Upper lobe of right lung (tissue), 1 donor: ENCODE results near the gene CD164L2. TPM values are rescaled to one million over a fixed set of nuclear protein-coding genes. Genes with fewer than 3 reads are reported as not detected.
A peak's percentile ranks its signal among the peaks of the same experiment; 100 is the strongest.

Experiments used
- ATAC-seq: fragments of 200-7000 bp; cut with Tn5 transposase; one replicate; pipeline ENCODE4 v1.9.1; 2020; ENCODE audit warnings: mild to moderate bottlenecking, moderate library complexity
- DNase-seq: peaks from one replicate; pipeline ENCODE4 v3.0.0-alpha.2; 2020
- H3K27ac ChIP-seq: fragments of 200-600 bp; one replicate; pipeline ENCODE4 v1.8.0; 2022
- H3K27me3 ChIP-seq: fragments of 200-600 bp; one replicate; pipeline ENCODE4 v1.8.0; 2022; ENCODE audit warnings: mild to moderate bottlenecking
- H3K36me3 ChIP-seq: fragments of 200-600 bp; one replicate; pipeline ENCODE4 v1.8.0; 2022
- H3K4me1 ChIP-seq: fragments of 200-600 bp; one replicate; pipeline ENCODE4 v1.8.0; 2022
- H3K4me3 ChIP-seq: fragments of 200-600 bp; one replicate; pipeline ENCODE4 v1.8.0; 2022; ENCODE audit warnings: mild to moderate bottlenecking
- H3K9me3 ChIP-seq: fragments of 200-600 bp; one replicate; pipeline ENCODE4 v1.8.0; 2022
- CTCF ChIP-seq: fragments of 200-600 bp; IDR thresholded peaks from one replicate; pipeline ENCODE4 v1.8.0; 2022; ENCODE audit warnings: antibody characterized with exemption
- intact Hi-C: fragments of 100-400 bp; cut with DNase I; formaldehyde crosslinking; loops from one replicate; pipeline ENCODE4 v1.11.0; 2022
- total RNA-seq: library from RNA; stranded (reverse); fragmentation: NEBNext Ultra II Directional; extraction: Animal tissue kit (Norgen Biotek cat#: 25700); gene quantifications from one replicate; pipeline ENCODE4 v1.2.1, GENCODE V29; 2021
- donor health status: DM: no; HTN: yes; CAD: no; lungs with severe emphysema.

CD164L2 gene
- total RNA-seq, 1 donor from 2014 or later: 1.2 TPM

DNA sequence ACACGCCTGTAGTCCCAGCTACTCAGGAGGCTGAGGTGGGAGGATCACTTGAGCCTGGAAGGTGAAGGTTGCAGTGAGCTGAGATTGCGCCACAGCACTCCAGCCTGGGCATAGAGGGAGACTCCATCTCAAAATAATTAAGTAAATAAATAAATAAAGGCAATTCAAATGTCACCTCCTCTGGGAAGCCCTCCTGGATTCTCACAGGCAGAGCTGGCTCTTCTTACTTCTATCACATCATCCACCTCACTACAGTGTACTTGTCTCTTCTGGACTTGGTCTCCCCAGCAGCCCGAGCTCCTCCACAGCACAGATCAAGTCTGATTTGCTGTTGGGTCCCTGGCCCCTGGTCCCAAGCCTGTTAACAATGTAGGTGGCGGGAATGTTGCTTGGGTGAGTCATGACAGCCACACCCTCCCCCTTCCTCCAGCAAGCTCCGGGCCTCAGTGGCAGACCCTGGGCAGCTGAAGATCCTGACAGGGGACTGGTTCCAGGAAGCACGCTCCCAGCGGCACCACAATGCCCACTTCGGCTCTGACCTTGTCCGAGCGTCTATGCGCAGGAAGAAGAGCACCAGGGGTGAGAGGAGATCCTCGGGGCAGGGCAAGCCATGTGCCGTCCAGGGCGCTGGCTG, 36.0 kb downstream of the CD164L2 start:
- no peak for DNase-seq
- Histone ChIP-seq H3K36me3 (no peaks in the 10 kb centered on the region), H3K4me3 (no peak overlapping the region), H3K9me3 (no peaks in the 10 kb centered on the region), H3K27me3 (no peaks in the 10 kb centered on the region), H3K4me1 (peaks cover 20% of the 10 kb centered on the region), H3K27ac (no peak overlapping the region)
- no peak for ATAC-seq
- no peak for TF ChIP-seq CTCF
- intact Hi-C loops: no loop called here

DNA sequence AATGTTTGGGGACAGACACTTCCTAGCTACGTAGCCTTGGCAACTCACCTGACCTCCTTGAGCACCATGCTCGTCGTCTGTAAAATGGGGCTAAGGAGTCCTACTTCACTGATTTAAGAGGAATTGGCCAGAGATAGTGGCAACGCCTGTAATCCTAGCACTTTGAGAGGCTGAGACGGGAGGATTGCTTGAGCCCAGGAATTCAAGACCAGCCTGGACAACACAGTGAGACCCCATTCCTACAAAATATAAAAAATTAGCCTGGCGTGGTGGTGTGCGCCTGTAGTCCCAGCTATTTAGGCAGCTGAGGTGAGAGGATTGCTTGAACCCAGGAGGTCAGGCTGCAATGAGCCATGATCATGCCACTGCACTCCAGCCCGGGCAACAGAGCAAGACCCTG, 36.8 kb downstream of the CD164L2 start:
- no peak for TF ChIP-seq CTCF
- peaks cover 21% of the 10 kb centered on the region for H3K4me1 ChIP-seq
- ATAC-seq: no peak
- no peaks in the 10 kb centered on the region for H3K9me3 ChIP-seq
- H3K27ac ChIP-seq: no peak overlapping the region
- intact Hi-C loops: no loop called here
- H3K36me3 ChIP-seq: no peaks in the 10 kb centered on the region
- H3K4me3 ChIP-seq: no peak overlapping the region
- no peak for DNase-seq
- no peaks in the 10 kb centered on the region for H3K27me3 ChIP-seq

DNA sequence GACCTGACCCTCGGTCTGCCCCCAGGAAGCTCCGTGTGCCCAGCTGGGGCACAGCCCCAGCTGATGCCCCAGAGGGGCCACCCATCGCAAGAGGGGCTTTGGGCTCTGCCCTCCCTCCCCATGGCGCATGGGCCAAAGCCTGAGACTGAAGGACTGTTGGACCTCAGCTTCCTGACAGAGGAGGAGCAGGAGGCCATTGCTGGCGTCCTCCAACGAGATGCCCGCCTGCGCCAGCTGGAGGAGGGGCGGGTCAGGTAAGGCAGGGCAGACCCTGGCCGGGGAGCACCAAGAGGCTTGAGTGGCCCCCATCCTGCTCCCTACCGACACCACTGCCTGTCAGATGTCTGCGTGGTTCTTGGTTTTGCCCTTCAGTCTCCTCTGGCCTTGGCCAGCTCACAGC, 37.9 kb downstream of the CD164L2 start:
- H3K36me3 ChIP-seq: no peaks in the 10 kb centered on the region
- H3K4me3 ChIP-seq: no peak overlapping the region
- intact Hi-C loops: no loop called here
- TF ChIP-seq CTCF: no peak
- H3K4me1 ChIP-seq: peaks cover 11% of the 10 kb centered on the region
- H3K27me3 ChIP-seq: no peaks in the 10 kb centered on the region
- H3K9me3 ChIP-seq: no peaks in the 10 kb centered on the region
- DNase-seq (no peak), ATAC-seq (no peak)
- no peak overlapping the region for H3K27ac ChIP-seq

DNA sequence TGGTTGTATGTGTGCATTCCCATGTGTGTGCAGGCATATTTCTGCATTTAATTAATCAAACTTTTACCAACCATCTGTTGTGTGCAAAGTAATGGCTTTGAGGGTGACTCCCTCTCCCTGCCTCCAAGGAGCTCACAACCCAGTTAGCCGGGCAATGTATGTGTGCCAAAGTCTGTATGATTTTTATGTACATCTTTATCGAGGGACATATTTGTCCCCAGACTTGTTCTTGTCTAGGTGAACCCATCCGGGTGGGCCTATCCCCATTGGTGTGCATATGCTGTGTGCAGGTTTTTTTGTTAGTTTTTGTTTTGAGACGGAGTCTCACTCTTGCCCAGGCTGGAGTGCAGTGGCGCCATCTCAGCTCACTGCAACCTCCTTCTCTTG, 39.5 kb downstream of the CD164L2 start:
- H3K36me3 ChIP-seq: no peaks in the 10 kb centered on the region
- no peaks in the 10 kb centered on the region for H3K9me3 ChIP-seq
- TF ChIP-seq CTCF: no peak
- peak overlapping the region; percentile 82 for H3K27ac ChIP-seq
- peaks cover 8% of the 10 kb centered on the region for H3K4me1 ChIP-seq
- peak overlapping the region; percentile 62 for H3K4me3 ChIP-seq
- no peaks in the 10 kb centered on the region for H3K27me3 ChIP-seq
- DNase-seq (no peak), ATAC-seq (no peak)
- intact Hi-C loops: no loop called here

- ATAC-seq (peak; percentile 73), DNase-seq (peak; percentile 85)
- Histone ChIP-seq H3K27ac (peak overlapping the region; percentile 82), H3K27me3 (no peaks in the 10 kb centered on the region), H3K36me3 (no peaks in the 10 kb centered on the region), H3K9me3 (no peaks in the 10 kb centered on the region), H3K4me3 (peak overlapping the region; percentile 62), H3K4me1 (peaks cover 8% of the 10 kb centered on the region)
- TF ChIP-seq CTCF: no peak
- intact Hi-C loops: no loop called here
Observed at GRCh38 chr1:27342778-27343638, 40.1 kb downstream of the CD164L2 start.
